GM23338 (cell line): ENCODE data around the gene GNB2.

Experiments
- CREB1 ChIP-seq: fragments of 250-450 bp; sonication (Bioruptor Pico); IDR thresholded peaks from 2 replicates; pipeline ENCODE4 v1.5.0; 2020; ENCODE audit warnings: low read depth, mild to moderate bottlenecking, moderate library complexity
- CTCF ChIP-seq, 2 experiments: fragments of 200-600 bp in 1 of 2; sonication (generic) in 1 of 2; conservative IDR thresholded peaks; 2 replicates each; pipeline versions ENCODE4 v1.5.1 to v1.6.1; 2016 to 2017; ENCODE audit warnings: antibody characterized with exemption in 2 of 2, low read depth in 2 of 2, mild to moderate bottlenecking in 2 of 2, moderate library complexity in 1 of 2
- ETS1 ChIP-seq: IDR thresholded peaks from 2 replicates; pipeline ENCODE4 v1.6.1; 2016; ENCODE audit warnings: antibody characterized with exemption
- EZH2 ChIP-seq: fragments of 200-600 bp; sonication (generic); IDR thresholded peaks from one replicate; pipeline ENCODE4 v1.8.0; 2017; ENCODE audit warnings: antibody characterized with exemption, mild to moderate bottlenecking, low read depth; ENCODE audit not compliant: unreplicated experiment
- EZH2phosphoT487 ChIP-seq: fragments of 200-600 bp; sonication (generic); IDR thresholded peaks from one replicate; pipeline ENCODE4 v1.8.1; 2018; ENCODE audit warnings: antibody characterized with exemption; ENCODE audit not compliant: unreplicated experiment
- JUNB ChIP-seq: IDR thresholded peaks from one replicate; pipeline ENCODE4 v1.6.1; 2016; ENCODE audit warnings: antibody characterized with exemption; ENCODE audit not compliant: unreplicated experiment
- NANOG ChIP-seq: IDR thresholded peaks from 2 replicates; pipeline ENCODE4 v1.6.1; 2016; ENCODE audit warnings: antibody characterized with exemption, borderline replicate concordance
- POLR2AphosphoS5 ChIP-seq: IDR thresholded peaks from 2 replicates; pipeline ENCODE4 v1.6.1; 2016; ENCODE audit warnings: antibody characterized with exemption, low read depth
- REST ChIP-seq: IDR thresholded peaks from one replicate; pipeline ENCODE4 v1.6.1; 2018; ENCODE audit warnings: antibody characterized with exemption; ENCODE audit not compliant: unreplicated experiment
- STAT1 ChIP-seq: IDR thresholded peaks from one replicate; pipeline ENCODE4 v1.6.1; 2016; ENCODE audit warnings: antibody characterized with exemption; ENCODE audit not compliant: unreplicated experiment
- ZNF114 ChIP-seq: fragments of 250-450 bp; sonication (Bioruptor Pico); IDR thresholded peaks from 2 replicates; pipeline ENCODE4 v1.5.0; 2020; ENCODE audit warnings: mild to moderate bottlenecking, moderate library complexity
- ZNF331 ChIP-seq: fragments of 250-450 bp; sonication (Bioruptor Pico); IDR thresholded peaks from 2 replicates; pipeline ENCODE4 v1.5.0; 2020; ENCODE audit warnings: low read depth, mild to moderate bottlenecking, moderate library complexity
- ZNF462 ChIP-seq: fragments of 250-450 bp; sonication (Bioruptor Pico); IDR thresholded peaks from 2 replicates; pipeline ENCODE4 v1.5.0; 2020; ENCODE audit warnings: mild to moderate bottlenecking, moderate library complexity

GRCh38 chr7:100694098-100694745 is 20.7 kb downstream of the GNB2 start, which contains the start of gene GIGYF1:
- TF ChIP-seq CTCF (conservative IDR thresholded peaks at IDR 0.05; ENCODE audit: low read depth in 2 of 2) (no peak), CREB1 (peak; percentile 10; the same call in 1 of the 2 replicates), POLR2AphosphoS5 (no peak; the same call in 1 of the 2 replicates), EZH2phosphoT487 (no peak), EZH2 (no peak), REST (no peak), ZNF114 (CRISPR knock-in tag) (no peak), STAT1 (no peak), ETS1 (no peak), NANOG (no peak), ZNF462 (CRISPR knock-in tag) (no peak), ZNF331 (CRISPR knock-in tag) (no peak), JUNB (no peak)
